IMR-90 (cell line): ENCODE measurements around the gene UTF1. TPM values are rescaled to one million over a fixed set of nuclear protein-coding genes. Genes with fewer than 3 reads are reported as not detected.

Experiments
- ATAC-seq: fragments of 200-7000 bp; cut with Tn5 transposase; 2 replicates; pipeline ENCODE4 v1.9.1; 2020; ENCODE audit warnings: low read depth, mild to moderate bottlenecking, moderate library complexity
- BruUV-seq: library from RNA; stranded (reverse); fragments of 400-500 nt; replicated peaks from 2 replicates; lab custom pipeline; 2021; lab: Mats Ljungman, UMichigan
- CTCF ChIA-PET: fragments of 300-600 bp; formaldehyde crosslinking; extraction: SDS; loops from one replicate; lab custom pipeline; 2021; ENCODE audit warnings: antibody characterized with exemption; lab: Yijun Ruan, JAX
- POLR2A ChIA-PET: fragments of 300-600 bp; sonication (Branson Sonifier 250); formaldehyde crosslinking; loops from one replicate; lab custom pipeline; 2022; ENCODE audit warnings: antibody characterized with exemption; ENCODE audit not compliant: unreplicated experiment; lab: Charles Lee
- DNase-seq: peaks from one replicate; pipeline ENCODE4 v3.0.0; 2013
- H2AFZ ChIP-seq: replicated peaks from 2 replicates; pipeline ENCODE3; 2013; ENCODE audit warnings: low read length, mild to moderate bottlenecking; ENCODE audit not compliant: poor library complexity
- H2AK5ac ChIP-seq: 2 replicates; pipeline ENCODE4 v1.6.1; 2013; ENCODE audit warnings: low read depth, low read length, inconsistent platforms
- H2AK9ac ChIP-seq: replicated peaks from 2 replicates; pipeline ENCODE3; 2013; ENCODE audit warnings: mild to moderate bottlenecking, low read depth, low read length, moderate library complexity; ENCODE audit not compliant: poor library complexity
- H2BK120ac ChIP-seq: 2 replicates; pipeline ENCODE4 v1.6.1; 2013; ENCODE audit warnings: low read depth, low read length, inconsistent platforms
- H2BK15ac ChIP-seq: 3 replicates; pipeline ENCODE4 v1.6.1; 2013; ENCODE audit warnings: low read depth, low read length, inconsistent platforms
- H2BK20ac ChIP-seq: 2 replicates; pipeline ENCODE4 v1.6.1; 2013; ENCODE audit warnings: low read depth, mild to moderate bottlenecking, inconsistent platforms, low read length, moderate library complexity
- H2BK5ac ChIP-seq: 2 replicates; pipeline ENCODE4 v1.6.1; 2013; ENCODE audit warnings: mild to moderate bottlenecking, low read depth, low read length, inconsistent platforms; ENCODE audit not compliant: poor library complexity, severe bottlenecking
- H3K14ac ChIP-seq: replicated peaks from 2 replicates; pipeline ENCODE4 v1.6.1; 2013; ENCODE audit warnings: low read depth, low read length, inconsistent platforms
- H3K18ac ChIP-seq: 2 replicates; pipeline ENCODE4 v1.6.1; 2013; ENCODE audit warnings: low read depth, low read length, control low read depth
- H3K23ac ChIP-seq: 2 replicates; pipeline ENCODE4 v1.6.1; 2013; ENCODE audit warnings: low read depth, low read length, inconsistent platforms
- H3K27ac ChIP-seq: 2 replicates; pipeline ENCODE4 v1.5.1; 2013; ENCODE audit warnings: mild to moderate bottlenecking, control low read depth, low read length; ENCODE audit not compliant: insufficient read depth
- H3K27me3 ChIP-seq: 2 replicates; pipeline ENCODE4 v1.6.1; 2013; ENCODE audit warnings: low read length; ENCODE audit not compliant: control insufficient read depth, insufficient read depth
- H3K36me3 ChIP-seq: 2 replicates; pipeline ENCODE4 v1.6.1; 2013; ENCODE audit warnings: low read length, mixed read lengths; ENCODE audit not compliant: control insufficient read depth, insufficient read depth
- H3K4ac ChIP-seq: 2 replicates; pipeline ENCODE4 v1.6.1; 2013; ENCODE audit warnings: low read depth, low read length, inconsistent platforms
- H3K4me1 ChIP-seq: 2 replicates; pipeline ENCODE4 v1.6.1; 2013; ENCODE audit warnings: low read length, mixed read lengths; ENCODE audit not compliant: control insufficient read depth, insufficient read depth
- H3K4me2 ChIP-seq: 2 replicates; pipeline ENCODE4 v1.6.1; 2013; ENCODE audit warnings: low read depth, mild to moderate bottlenecking, control low read depth, low read length, moderate library complexity
- H3K4me3 ChIP-seq: 2 replicates; pipeline ENCODE4 v1.5.1; 2013; ENCODE audit warnings: low read depth, mild to moderate bottlenecking, control low read depth, low read length, moderate library complexity; ENCODE audit not compliant: insufficient read depth
- H3K56ac ChIP-seq: 2 replicates; pipeline ENCODE4 v1.6.1; 2013; ENCODE audit warnings: low read length, inconsistent platforms; ENCODE audit not compliant: insufficient read depth; ENCODE audit errors: extremely low read depth
- H3K79me1 ChIP-seq, 2 experiments: 2 replicates each; pipeline ENCODE4 v1.6.1; 2013; ENCODE audit warnings: low read length in 2 of 2, inconsistent platforms in 1 of 2, low read depth in 1 of 2
- H3K9ac ChIP-seq: 2 replicates; pipeline ENCODE4 v1.6.1; 2013; ENCODE audit warnings: low read depth, low read length, control low read depth
- H3K9me1 ChIP-seq: 2 replicates; pipeline ENCODE4 v1.6.1; 2013; ENCODE audit warnings: low read length, inconsistent platforms; ENCODE audit not compliant: insufficient read depth
- H3K9me3 ChIP-seq: 2 replicates; pipeline ENCODE4 v1.6.1; 2013; ENCODE audit warnings: low read length; ENCODE audit not compliant: control insufficient read depth, insufficient read depth
- H4K20me1 ChIP-seq: 2 replicates; pipeline ENCODE4 v1.6.1; 2013; ENCODE audit warnings: low read length, inconsistent platforms; ENCODE audit not compliant: insufficient read depth
- H4K5ac ChIP-seq: 2 replicates; pipeline ENCODE4 v1.6.1; 2013; ENCODE audit warnings: mild to moderate bottlenecking, low read depth, low read length, control low read depth
- H4K8ac ChIP-seq, 2 experiments: 2 replicates each; pipeline ENCODE4 v1.6.1; 2013; ENCODE audit warnings: low read depth in 2 of 2, low read length in 2 of 2, control low read depth in 1 of 2, inconsistent platforms in 1 of 2
- H4K91ac ChIP-seq: 2 replicates; pipeline ENCODE4 v1.6.1; 2013; ENCODE audit warnings: low read depth, low read length, inconsistent platforms; ENCODE audit not compliant: insufficient read depth
- POLR2A ChIP-seq: IDR thresholded peaks from 2 replicates; pipeline ENCODE4 v1.6.1; 2012; ENCODE audit warnings: mild to moderate bottlenecking, low read depth, low read length
- WGBS, 2 experiments: methylation state at CpG; one replicate each; pipeline versions ENCODE4 v1.1.5 to v1.1.7; 2013; ENCODE audit warnings: missing lambda C conversion rate in 2 of 2; ENCODE audit not compliant: insufficient read length in 1 of 2; ENCODE audit errors: extremely low coverage in 2 of 2; 5-methylcytosine and 5-hydroxymethylcytosine counted together
- dilution Hi-C: fragments of 300-500 bp; cut with HindIII; formaldehyde crosslinking; loops from one replicate; pipeline ENCODE4 v1.14.3; 2018; ENCODE audit warnings: low sequenced_read_pairs; ENCODE audit not compliant: unreplicated experiment
- in situ Hi-C: fragments of 300-500 bp; cut with MboI; formaldehyde crosslinking; loops from 3 replicates; pipeline ENCODE4 v1.14.3; 2019; ENCODE audit warnings: low sequenced_read_pairs, inconsistent platforms, mixed read lengths
- intact Hi-C: fragments of 100-400 bp; cut with micrococcal nuclease; formaldehyde crosslinking; loops from 2 replicates; pipeline ENCODE4 v1.10.0; 2022
- polyA plus RNA-seq, 3 experiments: library from polyadenylated mRNA; depleted of rRNA; stranded (reverse); fragments of >200 nt; gene quantifications; 2 replicates each; pipeline ENCODE4 v1.2.3, GENCODE V29; 2012; ENCODE audit warnings: low replicate concordance in 1 of 3
- total RNA-seq: library from RNA; depleted of rRNA; stranded (reverse); fragments of >200 nt; gene quantifications from 2 replicates; pipeline ENCODE4 v1.2.3, GENCODE V29; 2012
- TF ChIP-seq, protein P1 (sequence below): conservative IDR thresholded peaks from 2 replicates; pipeline ENCODE4 v1.5.1; 2012; ENCODE audit warnings: mild to moderate bottlenecking, low read depth, low read length, improper control_type of control experiment

UTF1 gene
- total and polyA plus RNA-seq, 2 of the 4 experiments (the other 2 are of a cell fraction), result not detected

- TF ChIP-seq, protein P1, sequence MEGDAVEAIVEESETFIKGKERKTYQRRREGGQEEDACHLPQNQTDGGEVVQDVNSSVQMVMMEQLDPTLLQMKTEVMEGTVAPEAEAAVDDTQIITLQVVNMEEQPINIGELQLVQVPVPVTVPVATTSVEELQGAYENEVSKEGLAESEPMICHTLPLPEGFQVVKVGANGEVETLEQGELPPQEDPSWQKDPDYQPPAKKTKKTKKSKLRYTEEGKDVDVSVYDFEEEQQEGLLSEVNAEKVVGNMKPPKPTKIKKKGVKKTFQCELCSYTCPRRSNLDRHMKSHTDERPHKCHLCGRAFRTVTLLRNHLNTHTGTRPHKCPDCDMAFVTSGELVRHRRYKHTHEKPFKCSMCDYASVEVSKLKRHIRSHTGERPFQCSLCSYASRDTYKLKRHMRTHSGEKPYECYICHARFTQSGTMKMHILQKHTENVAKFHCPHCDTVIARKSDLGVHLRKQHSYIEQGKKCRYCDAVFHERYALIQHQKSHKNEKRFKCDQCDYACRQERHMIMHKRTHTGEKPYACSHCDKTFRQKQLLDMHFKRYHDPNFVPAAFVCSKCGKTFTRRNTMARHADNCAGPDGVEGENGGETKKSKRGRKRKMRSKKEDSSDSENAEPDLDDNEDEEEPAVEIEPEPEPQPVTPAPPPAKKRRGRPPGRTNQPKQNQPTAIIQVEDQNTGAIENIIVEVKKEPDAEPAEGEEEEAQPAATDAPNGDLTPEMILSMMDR, result no peak
- TF ChIP-seq POLR2A, result no peak
These were observed 5.2 kb upstream of the UTF1 start for GRCh38 chr10:133224756-133225372.

More at GRCh38 chr10:133224756-133225372, 5.2 kb upstream of the UTF1 start:
- intact Hi-C loops (no loop called here), in situ Hi-C loops (no loop called here), dilution Hi-C loops (no loop called here)
- WGBS, 2 experiments, result 78% methylated on average over 9 of the region's 25 CpGs; no CpG with 5 or more reads in 1 of the 2 experiments
- Histone ChIP-seq H3K23ac (no peak overlapping the region), H4K20me1 (no peaks in the 10 kb centered on the region), H3K9me1 (no peaks in the 10 kb centered on the region), H3K9ac (no peak overlapping the region), H3K79me1 (no peaks in the 10 kb centered on the region), H3K9me3 (no peaks in the 10 kb centered on the region), H2AK5ac (no peak overlapping the region), H2BK15ac (no peak overlapping the region), H2AK9ac (peak overlapping the region; percentile 37), H3K27ac (no peak overlapping the region), H3K36me3 (no peaks in the 10 kb centered on the region), H2BK20ac (no peak overlapping the region), H3K14ac (no peak overlapping the region), H4K8ac (no peak overlapping the region), H4K5ac (no peak overlapping the region), H3K4me2 (no peak overlapping the region), H3K4ac (no peak overlapping the region), H4K91ac (no peak overlapping the region), H3K4me3 (no peak overlapping the region), H3K18ac (no peak overlapping the region), H3K4me1 (no peaks in the 10 kb centered on the region), H3K56ac (no peak overlapping the region), H3K27me3 (peaks cover 27% of the 10 kb centered on the region), H2BK120ac (no peak overlapping the region), H2AFZ (peak overlapping the region; percentile 34), H2BK5ac (no peak overlapping the region)
- no peak for ATAC-seq
- POLR2A ChIA-PET, result interaction anchor here (0.6 kb wide), 1 partner anchor 100 kb away, joined by 5 read pairs; no protein-coding TSS in a partner anchor
- no TSS peak for BruUV-seq
- CTCF ChIA-PET, result no interaction called here
- no peak for DNase-seq
